K562 (cell line): ENCODE measurements around the gene DYNLT4. TPM values are rescaled to one million over a fixed set of nuclear protein-coding genes. Genes with fewer than 3 reads are reported as not detected.

Source experiments
- BRD9 ChIP-seq: fragments of 450-650 bp; IDR thresholded peaks from 2 replicates; pipeline ENCODE4 v1.6.1; 2018; ENCODE audit warnings: low read depth; ENCODE audit not compliant: partially characterized antibody
- C11orf30 ChIP-seq: fragments of 450-650 bp; IDR thresholded peaks from 2 replicates; pipeline ENCODE4 v1.6.1; 2016; ENCODE audit warnings: low read depth, mild to moderate bottlenecking
- GTF2E2 ChIP-seq: fragments of 200-800 bp; sonication (Bioruptor generic); IDR thresholded peaks from 2 replicates; pipeline ENCODE4 v1.6.1; 2016; ENCODE audit warnings: missing genetic modification characterization, missing compliant biosample characterization
- HMG20B ChIP-seq: fragments of 250-450 bp; sonication (Bioruptor Pico); IDR thresholded peaks from 2 replicates; pipeline ENCODE4 v1.5.0; 2021; ENCODE audit warnings: mild to moderate bottlenecking
- KLF1 ChIP-seq: fragments of 450-650 bp; IDR thresholded peaks from 2 replicates; pipeline ENCODE4 v1.6.1; 2016; ENCODE audit warnings: missing genetic modification characterization, missing compliant biosample characterization
- MECOM ChIP-seq: fragments of 250-450 bp; sonication (Bioruptor Pico); IDR thresholded peaks from 2 replicates; pipeline ENCODE4 v1.8.0; 2022; ENCODE audit warnings: inconsistent platforms
- PHF21A ChIP-seq: fragments of 450-650 bp; IDR thresholded peaks from 2 replicates; pipeline ENCODE4 v1.6.1; 2017; ENCODE audit warnings: low read depth, borderline replicate concordance
- POLR2A ChIP-seq: fragments of 450-650 bp; conservative IDR thresholded peaks from 2 replicates; pipeline ENCODE4 v1.6.1; 2016
- POLR2B ChIP-seq: fragments of 450-650 bp; IDR thresholded peaks from 2 replicates; pipeline ENCODE4 v1.6.1; 2018; ENCODE audit warnings: low read depth; ENCODE audit not compliant: partially characterized antibody
- PTBP1 ChIP-seq: fragments of 200-400 bp; formaldehyde crosslinking; IDR thresholded peaks from 2 replicates; pipeline ENCODE4 v1.6.1; 2017; ENCODE audit warnings: low read depth, low read length
- SIN3A ChIP-seq, 2 experiments: fragments of 150-350 bp in 1 of 2; IDR thresholded peaks; 2 replicates each; pipeline ENCODE4 v1.6.1; 2011 to 2016; ENCODE audit warnings: borderline replicate concordance in 2 of 2, low read depth in 2 of 2, low read length in 2 of 2, mild to moderate bottlenecking in 2 of 2, moderate library complexity in 2 of 2; ENCODE audit not compliant: control insufficient read depth in 1 of 2
- ZC3H8 ChIP-seq: fragments of 450-650 bp; IDR thresholded peaks from 2 replicates; pipeline ENCODE4 v1.6.1; 2017
- ZNF212 ChIP-seq: fragments of 450-650 bp; formaldehyde crosslinking; IDR thresholded peaks from 2 replicates; pipeline ENCODE4 v1.4.0; 2020; ENCODE audit warnings: mild to moderate bottlenecking
- ZNF695 ChIP-seq: fragments of 450-650 bp; formaldehyde crosslinking; IDR thresholded peaks from 2 replicates; pipeline ENCODE4 v1.4.0; 2020; ENCODE audit warnings: mild to moderate bottlenecking, moderate library complexity
- ZNF780A ChIP-seq: fragments of 250-450 bp; sonication (Bioruptor Pico); IDR thresholded peaks from 2 replicates; pipeline ENCODE4 v1.5.0; 2021; ENCODE audit warnings: mild to moderate bottlenecking
- ZSCAN29 ChIP-seq: fragments of 450-650 bp; IDR thresholded peaks from 2 replicates; pipeline ENCODE4 v1.6.1; 2017
- polyA plus RNA-seq, 8 experiments: library from polyadenylated mRNA; depleted of rRNA in 4 of 8; stranded (reverse) in 5 of 8; unstranded in 3 of 8; fragments of >200 nt; fragmentation: Nextera tagmentation in 2 of 8; fragmentation: Illumina TruSeq in 1 of 8; extraction: Ambion mirVana in 2 of 8; extraction: Trizol in 1 of 8; gene quantifications; 2 replicates each; pipeline versions ENCODE4 v1.2.1 to v1.2.3, GENCODE V29; 2011 to 2014; ENCODE audit warnings: inconsistent platforms in 1 of 8, missing spikeins in 1 of 8
- total RNA-seq, 7 experiments: library from RNA; depleted of rRNA in 6 of 7; stranded (reverse); fragments of >200 nt in 6 of 7; fragmentation: Illumina TruSeq in 2 of 7; extraction: Trizol in 2 of 7; gene quantifications; 2 replicates each; pipeline versions ENCODE4 v1.2.1 to v1.2.3, GENCODE V29; 2011 to 2021; ENCODE audit warnings: low replicate concordance in 1 of 7
- TF ChIP-seq, protein P1 (sequence below): fragments of 250-450 bp; sonication (Bioruptor Pico); IDR thresholded peaks from 2 replicates; pipeline ENCODE4 v1.9.0; 2021; ENCODE audit warnings: mild to moderate bottlenecking, inconsistent platforms
- TF ChIP-seq, protein P2 (sequence below): fragments of 250-450 bp; sonication (Bioruptor Pico); IDR thresholded peaks from 2 replicates; pipeline ENCODE4 v1.8.0; 2021; ENCODE audit warnings: moderate library complexity, mild to moderate bottlenecking, inconsistent platforms
- TF ChIP-seq, protein P3 (sequence below): fragments of 250-450 bp; sonication (Bioruptor Pico); IDR thresholded peaks from 2 replicates; pipeline ENCODE4 v1.9.0; 2021; ENCODE audit warnings: mild to moderate bottlenecking
- TF ChIP-seq, protein P4 (sequence below): sonication (generic); formaldehyde crosslinking; IDR thresholded peaks from 2 replicates; pipeline ENCODE4 v1.8.0; 2022; ENCODE audit warnings: mild to moderate bottlenecking, low read depth, missing genetic modification reagents
- TF ChIP-seq, protein P5 (sequence below): fragments of 250-450 bp; sonication (Bioruptor Pico); IDR thresholded peaks from 2 replicates; pipeline ENCODE4 v1.5.0; 2021; ENCODE audit warnings: mild to moderate bottlenecking, borderline replicate concordance

DYNLT4 gene
- total and polyA plus RNA-seq, 9 of the 15 experiments (the other 6 are each of a cell fraction or from before 2014, with no cell fraction given), result 0.29 to 0.73 TPM; not detected in 7

DNA sequence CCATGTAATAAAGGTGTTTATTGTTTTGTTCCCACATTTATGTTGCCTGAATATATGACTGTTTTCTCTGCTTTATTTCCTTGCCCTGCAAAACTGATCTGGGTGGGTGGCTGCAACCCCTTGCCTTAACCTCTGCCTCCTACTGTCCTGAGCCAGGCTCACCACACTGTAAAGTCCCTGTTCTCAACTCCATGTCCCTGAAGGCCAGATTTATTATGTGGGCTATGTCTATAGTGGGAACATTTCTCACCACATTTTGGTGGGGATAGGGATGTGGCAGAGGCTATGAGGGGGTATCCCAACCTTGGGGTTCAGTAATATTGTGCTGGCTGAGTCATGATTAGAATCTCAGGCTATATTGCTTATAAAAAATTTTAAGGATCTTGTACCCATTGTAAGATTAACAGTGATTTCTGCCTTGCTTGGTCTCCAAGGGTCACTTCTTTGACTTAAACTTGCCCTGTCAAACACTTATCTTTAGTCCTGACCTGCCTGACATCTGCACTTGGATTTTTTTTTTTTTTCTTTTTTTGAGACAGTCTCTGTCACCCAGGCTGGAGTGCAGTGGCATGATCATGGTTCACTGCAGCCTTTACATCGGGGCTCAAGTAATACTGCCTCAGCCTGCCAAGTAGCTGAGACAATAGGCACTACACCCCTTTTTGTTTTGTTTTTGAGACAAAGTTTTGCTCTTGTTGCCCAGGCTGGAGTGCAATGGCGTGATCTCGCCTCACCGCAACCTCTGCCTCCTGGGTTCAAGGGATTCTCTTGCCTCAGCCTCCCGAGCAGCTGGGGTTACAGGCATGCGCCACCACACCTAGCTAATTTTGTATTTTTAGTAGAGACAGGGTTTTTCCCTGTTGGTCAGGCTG, 28.2 kb downstream of the DYNLT4 start (continued):
- TF ChIP-seq, protein P1, sequence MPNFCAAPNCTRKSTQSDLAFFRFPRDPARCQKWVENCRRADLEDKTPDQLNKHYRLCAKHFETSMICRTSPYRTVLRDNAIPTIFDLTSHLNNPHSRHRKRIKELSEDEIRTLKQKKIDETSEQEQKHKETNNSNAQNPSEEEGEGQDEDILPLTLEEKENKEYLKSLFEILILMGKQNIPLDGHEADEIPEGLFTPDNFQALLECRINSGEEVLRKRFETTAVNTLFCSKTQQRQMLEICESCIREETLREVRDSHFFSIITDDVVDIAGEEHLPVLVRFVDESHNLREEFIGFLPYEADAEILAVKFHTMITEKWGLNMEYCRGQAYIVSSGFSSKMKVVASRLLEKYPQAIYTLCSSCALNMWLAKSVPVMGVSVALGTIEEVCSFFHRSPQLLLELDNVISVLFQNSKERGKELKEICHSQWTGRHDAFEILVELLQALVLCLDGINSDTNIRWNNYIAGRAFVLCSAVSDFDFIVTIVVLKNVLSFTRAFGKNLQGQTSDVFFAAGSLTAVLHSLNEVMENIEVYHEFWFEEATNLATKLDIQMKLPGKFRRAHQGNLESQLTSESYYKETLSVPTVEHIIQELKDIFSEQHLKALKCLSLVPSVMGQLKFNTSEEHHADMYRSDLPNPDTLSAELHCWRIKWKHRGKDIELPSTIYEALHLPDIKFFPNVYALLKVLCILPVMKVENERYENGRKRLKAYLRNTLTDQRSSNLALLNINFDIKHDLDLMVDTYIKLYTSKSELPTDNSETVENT (CRISPR knock-in tag), result no peak
- TF ChIP-seq ZSCAN29 (0 out of 2 replicates have a peak, but pooled peaks have one; percentile 11), C11orf30 (no peak), POLR2B (peak; percentile 30), GTF2E2 (tag) (no peak), HMG20B (CRISPR knock-in tag) (no peak), BRD9 (no peak), POLR2A (peak; percentile 10; the same call in 1 of the 2 replicates), ZNF212 (CRISPR knock-in tag) (no peak), ZNF695 (CRISPR knock-in tag) (no peak), PTBP1 (no peak), MECOM (CRISPR knock-in tag) (no peak), SIN3A (IDR thresholded peaks at IDR 0.05; ENCODE audit: borderline replicate concordance in 2 of 2, control insufficient read depth in 1 of 2, low read depth in 2 of 2, low read length in 2 of 2) (no peak), ZC3H8 (no peak), PHF21A (0 out of 2 replicates have a peak, but pooled peaks have one; percentile 23), KLF1 (tag) (0 out of 2 replicates have a peak, but pooled peaks have one; percentile 28), ZNF780A (no peak)
- TF ChIP-seq, protein P2, sequence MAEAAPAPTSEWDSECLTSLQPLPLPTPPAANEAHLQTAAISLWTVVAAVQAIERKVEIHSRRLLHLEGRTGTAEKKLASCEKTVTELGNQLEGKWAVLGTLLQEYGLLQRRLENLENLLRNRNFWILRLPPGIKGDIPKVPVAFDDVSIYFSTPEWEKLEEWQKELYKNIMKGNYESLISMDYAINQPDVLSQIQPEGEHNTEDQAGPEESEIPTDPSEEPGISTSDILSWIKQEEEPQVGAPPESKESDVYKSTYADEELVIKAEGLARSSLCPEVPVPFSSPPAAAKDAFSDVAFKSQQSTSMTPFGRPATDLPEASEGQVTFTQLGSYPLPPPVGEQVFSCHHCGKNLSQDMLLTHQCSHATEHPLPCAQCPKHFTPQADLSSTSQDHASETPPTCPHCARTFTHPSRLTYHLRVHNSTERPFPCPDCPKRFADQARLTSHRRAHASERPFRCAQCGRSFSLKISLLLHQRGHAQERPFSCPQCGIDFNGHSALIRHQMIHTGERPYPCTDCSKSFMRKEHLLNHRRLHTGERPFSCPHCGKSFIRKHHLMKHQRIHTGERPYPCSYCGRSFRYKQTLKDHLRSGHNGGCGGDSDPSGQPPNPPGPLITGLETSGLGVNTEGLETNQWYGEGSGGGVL (CRISPR knock-in tag), result no peak
- TF ChIP-seq, protein P3, sequence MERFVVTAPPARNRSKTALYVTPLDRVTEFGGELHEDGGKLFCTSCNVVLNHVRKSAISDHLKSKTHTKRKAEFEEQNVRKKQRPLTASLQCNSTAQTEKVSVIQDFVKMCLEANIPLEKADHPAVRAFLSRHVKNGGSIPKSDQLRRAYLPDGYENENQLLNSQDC (CRISPR knock-in tag), result no peak
- TF ChIP-seq, protein P4, sequence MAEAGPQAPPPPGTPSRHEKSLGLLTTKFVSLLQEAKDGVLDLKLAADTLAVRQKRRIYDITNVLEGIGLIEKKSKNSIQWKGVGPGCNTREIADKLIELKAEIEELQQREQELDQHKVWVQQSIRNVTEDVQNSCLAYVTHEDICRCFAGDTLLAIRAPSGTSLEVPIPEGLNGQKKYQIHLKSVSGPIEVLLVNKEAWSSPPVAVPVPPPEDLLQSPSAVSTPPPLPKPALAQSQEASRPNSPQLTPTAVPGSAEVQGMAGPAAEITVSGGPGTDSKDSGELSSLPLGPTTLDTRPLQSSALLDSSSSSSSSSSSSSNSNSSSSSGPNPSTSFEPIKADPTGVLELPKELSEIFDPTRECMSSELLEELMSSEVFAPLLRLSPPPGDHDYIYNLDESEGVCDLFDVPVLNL (CRISPR knock-in tag), result no peak
- TF ChIP-seq, protein P5, sequence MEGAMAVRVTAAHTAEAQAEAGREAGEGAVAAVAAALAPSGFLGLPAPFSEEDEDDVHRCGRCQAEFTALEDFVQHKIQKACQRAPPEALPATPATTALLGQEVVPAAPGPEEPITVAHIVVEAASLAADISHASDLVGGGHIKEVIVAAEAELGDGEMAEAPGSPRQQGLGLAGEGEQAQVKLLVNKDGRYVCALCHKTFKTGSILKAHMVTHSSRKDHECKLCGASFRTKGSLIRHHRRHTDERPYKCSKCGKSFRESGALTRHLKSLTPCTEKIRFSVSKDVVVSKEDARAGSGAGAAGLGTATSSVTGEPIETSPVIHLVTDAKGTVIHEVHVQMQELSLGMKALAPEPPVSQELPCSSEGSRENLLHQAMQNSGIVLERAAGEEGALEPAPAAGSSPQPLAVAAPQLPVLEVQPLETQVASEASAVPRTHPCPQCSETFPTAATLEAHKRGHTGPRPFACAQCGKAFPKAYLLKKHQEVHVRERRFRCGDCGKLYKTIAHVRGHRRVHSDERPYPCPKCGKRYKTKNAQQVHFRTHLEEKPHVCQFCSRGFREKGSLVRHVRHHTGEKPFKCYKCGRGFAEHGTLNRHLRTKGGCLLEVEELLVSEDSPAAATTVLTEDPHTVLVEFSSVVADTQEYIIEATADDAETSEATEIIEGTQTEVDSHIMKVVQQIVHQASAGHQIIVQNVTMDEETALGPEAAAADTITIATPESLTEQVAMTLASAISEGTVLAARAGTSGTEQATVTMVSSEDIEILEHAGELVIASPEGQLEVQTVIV (CRISPR knock-in tag), result no peak
